Measurements from ENCODE around the gene APOO.
A peak's percentile ranks its signal among the peaks of the same experiment; 100 is the strongest.

The APOO gene

GRCh38 chrX:23803931-23804381 is 103.8 kb downstream of the APOO start:
- Mint-ChIP-seq H3K4me3 (no peak overlapping the region), H3K36me3 (ENCODE audit: insufficient read depth) (peaks cover 1% of the 10 kb centered on the region), H3K9me3 (no peaks in the 10 kb centered on the region), H3K4me1 (no peaks in the 10 kb centered on the region), H3K27me3 (no peaks in the 10 kb centered on the region), H3K27ac (ENCODE audit: low read depth) (no peak overlapping the region)
- DNase-seq (ENCODE audit: low spot score in 2 of 2) (no peak), ATAC-seq (replicated peaks; ENCODE audit: extremely low read depth, poor library complexity, severe bottlenecking) (no peak)

- H3K4me3 Mint-ChIP-seq, result no peak overlapping the region
- H3K36me3 Mint-ChIP-seq (ENCODE audit: insufficient read depth), result peaks cover 1% of the 10 kb centered on the region
- no peak for DNase-seq (ENCODE audit: low spot score in 2 of 2)
- no peak overlapping the region for H3K27ac Mint-ChIP-seq (ENCODE audit: low read depth)
- no peaks in the 10 kb centered on the region for H3K27me3 Mint-ChIP-seq
- H3K4me1 Mint-ChIP-seq, result no peaks in the 10 kb centered on the region
- no peaks in the 10 kb centered on the region for H3K9me3 Mint-ChIP-seq
- ATAC-seq (replicated peaks; ENCODE audit: extremely low read depth, poor library complexity, severe bottlenecking), result no peak
Observed at GRCh38 chrX:23802431-23802830, 105.3 kb downstream of the APOO start.

DNA sequence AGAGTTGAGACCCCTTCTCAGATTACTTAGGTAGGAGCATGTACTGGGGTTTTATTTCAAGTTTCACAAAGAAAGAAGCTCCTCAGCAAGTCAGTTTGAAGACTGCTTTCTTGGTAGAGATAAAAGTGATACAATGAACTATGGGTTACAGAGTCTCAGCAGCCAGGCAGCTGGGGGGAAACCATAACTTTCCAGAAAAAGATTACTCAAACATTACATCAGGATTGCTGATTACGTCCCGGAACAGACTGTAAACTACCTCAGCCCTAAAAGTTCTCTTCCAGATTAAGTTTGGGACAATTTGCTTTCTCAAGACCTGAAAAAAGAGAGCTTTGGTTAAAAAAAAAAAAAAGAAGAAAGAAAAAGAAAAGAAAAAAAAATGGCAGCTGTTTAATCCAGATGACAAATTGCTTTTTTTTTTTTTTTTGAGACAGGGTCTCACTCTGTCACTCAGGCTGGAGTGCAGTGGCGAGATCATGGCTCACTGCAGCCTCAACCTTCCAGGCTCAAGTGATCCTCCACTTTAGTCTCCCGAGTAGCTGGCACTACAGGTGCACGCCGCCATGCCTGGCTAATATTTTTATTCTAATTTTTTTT is 108.2 kb downstream of the APOO start:
- no peak overlapping the region for H3K4me3 Mint-ChIP-seq
- no peak overlapping the region for H3K27ac Mint-ChIP-seq (ENCODE audit: low read depth)
- H3K27me3 Mint-ChIP-seq, result no peaks in the 10 kb centered on the region
- ATAC-seq (replicated peaks; ENCODE audit: extremely low read depth, poor library complexity, severe bottlenecking) (no peak), DNase-seq (ENCODE audit: low spot score in 2 of 2) (no peak)
- H3K9me3 Mint-ChIP-seq, result no peaks in the 10 kb centered on the region
- no peaks in the 10 kb centered on the region for H3K36me3 Mint-ChIP-seq (ENCODE audit: insufficient read depth)
- no peaks in the 10 kb centered on the region for H3K4me1 Mint-ChIP-seq

DNA sequence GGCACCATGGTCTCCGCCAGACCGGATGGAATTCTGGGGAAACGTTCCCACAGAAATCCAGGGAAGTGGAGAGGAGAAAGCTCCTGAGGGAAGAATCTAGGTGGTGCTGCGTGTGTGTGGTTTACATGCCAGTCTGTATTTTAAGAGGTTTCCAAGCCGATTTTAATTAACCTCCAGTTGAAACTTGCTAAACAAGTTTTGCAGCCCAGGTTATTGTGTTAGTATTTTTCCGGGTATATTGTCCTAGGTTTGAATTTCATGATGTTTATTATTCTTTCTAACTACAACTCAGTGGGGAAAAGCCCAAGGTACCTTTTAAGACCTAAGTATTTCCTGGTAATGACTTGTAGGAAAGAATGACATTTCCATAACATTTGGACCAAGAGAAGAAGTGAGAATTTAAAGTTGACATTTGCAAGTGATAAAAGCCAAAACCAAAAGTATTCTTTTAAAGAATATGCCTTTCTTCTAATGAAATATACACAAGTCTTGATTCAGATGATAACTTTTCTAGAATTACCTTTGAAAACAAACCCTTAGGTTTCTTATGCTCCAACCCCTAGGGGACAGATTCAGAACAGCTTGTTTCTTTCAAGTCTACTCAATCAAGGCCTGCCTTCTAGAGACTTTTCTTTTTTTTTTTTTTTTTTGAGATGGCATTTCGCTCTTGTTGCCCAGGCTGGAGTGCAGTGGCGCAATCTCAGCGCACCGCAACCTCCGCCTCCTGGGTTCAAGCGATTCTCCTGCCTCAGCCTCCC is 110.2 kb downstream of the APOO start:
- no peak for DNase-seq (ENCODE audit: low spot score in 2 of 2)
- ATAC-seq (replicated peaks; ENCODE audit: extremely low read depth, poor library complexity, severe bottlenecking), result no peak
- H3K27me3 Mint-ChIP-seq, result no peaks in the 10 kb centered on the region
- no peaks in the 10 kb centered on the region for H3K9me3 Mint-ChIP-seq
- no peaks in the 10 kb centered on the region for H3K36me3 Mint-ChIP-seq (ENCODE audit: insufficient read depth)
- H3K27ac Mint-ChIP-seq (ENCODE audit: low read depth), result no peak overlapping the region
- no peaks in the 10 kb centered on the region for H3K4me1 Mint-ChIP-seq
- no peak overlapping the region for H3K4me3 Mint-ChIP-seq

GRCh38 chrX:23795221-23795620 is 112.5 kb downstream of the APOO start:
- no peak for DNase-seq (ENCODE audit: low spot score in 2 of 2)
- no peaks in the 10 kb centered on the region for H3K9me3 Mint-ChIP-seq
- H3K4me1 Mint-ChIP-seq, result no peaks in the 10 kb centered on the region
- H3K27ac Mint-ChIP-seq (ENCODE audit: low read depth), result no peak overlapping the region
- no peaks in the 10 kb centered on the region for H3K36me3 Mint-ChIP-seq (ENCODE audit: insufficient read depth)
- H3K27me3 Mint-ChIP-seq, result no peaks in the 10 kb centered on the region
- no peak overlapping the region for H3K4me3 Mint-ChIP-seq
- no peak for ATAC-seq (replicated peaks; ENCODE audit: extremely low read depth, poor library complexity, severe bottlenecking)

GRCh38 chrX:23792861-23793553 is 114.7 kb downstream of the APOO start:
- H3K9me3 Mint-ChIP-seq, result no peaks in the 10 kb centered on the region
- no peak for DNase-seq (ENCODE audit: low spot score in 2 of 2)
- H3K36me3 Mint-ChIP-seq (ENCODE audit: insufficient read depth), result no peaks in the 10 kb centered on the region
- ATAC-seq (replicated peaks; ENCODE audit: extremely low read depth, poor library complexity, severe bottlenecking), result no peak
- H3K4me3 Mint-ChIP-seq, result no peak overlapping the region
- H3K27ac Mint-ChIP-seq (ENCODE audit: low read depth), result no peak overlapping the region
- H3K4me1 Mint-ChIP-seq, result no peaks in the 10 kb centered on the region
- no peaks in the 10 kb centered on the region for H3K27me3 Mint-ChIP-seq

DNA sequence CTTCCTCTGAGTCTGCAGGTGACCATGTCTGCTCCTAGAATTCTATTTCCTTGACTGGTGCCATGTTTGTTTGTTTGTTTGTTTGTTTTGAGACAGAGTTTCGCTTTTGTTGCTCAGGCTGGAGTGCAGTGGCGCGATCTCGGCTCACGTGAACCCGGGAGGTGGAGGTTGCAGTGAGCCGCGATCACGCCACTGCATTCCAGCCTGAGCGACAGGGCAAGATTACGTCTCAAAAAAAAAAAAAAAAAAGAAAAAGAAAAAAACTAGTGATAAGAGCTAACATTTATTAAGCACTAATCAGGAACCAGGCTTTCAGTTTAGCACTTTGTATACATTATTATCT is 117.6 kb downstream of the APOO start:
- Mint-ChIP-seq H3K4me3 (no peak overlapping the region), H3K4me1 (peaks cover 3% of the 10 kb centered on the region), H3K36me3 (ENCODE audit: insufficient read depth) (peaks cover 10% of the 10 kb centered on the region), H3K27ac (ENCODE audit: low read depth) (no peak overlapping the region), H3K9me3 (no peaks in the 10 kb centered on the region), H3K27me3 (no peaks in the 10 kb centered on the region)
- DNase-seq (ENCODE audit: low spot score in 2 of 2) (no peak), ATAC-seq (replicated peaks; ENCODE audit: extremely low read depth, poor library complexity, severe bottlenecking) (no peak)

- peaks cover 6% of the 10 kb centered on the region for H3K4me1 Mint-ChIP-seq
- no peak overlapping the region for H3K27ac Mint-ChIP-seq (ENCODE audit: low read depth)
- no peaks in the 10 kb centered on the region for H3K9me3 Mint-ChIP-seq
- DNase-seq (ENCODE audit: low spot score in 2 of 2), result no peak
- H3K27me3 Mint-ChIP-seq, result no peaks in the 10 kb centered on the region
- no peak overlapping the region for H3K4me3 Mint-ChIP-seq
- ATAC-seq (replicated peaks; ENCODE audit: extremely low read depth, poor library complexity, severe bottlenecking), result no peak
- peaks cover 16% of the 10 kb centered on the region for H3K36me3 Mint-ChIP-seq (ENCODE audit: insufficient read depth)
Observed at GRCh38 chrX:23789386-23790154, 118.2 kb downstream of the APOO start.

DNA sequence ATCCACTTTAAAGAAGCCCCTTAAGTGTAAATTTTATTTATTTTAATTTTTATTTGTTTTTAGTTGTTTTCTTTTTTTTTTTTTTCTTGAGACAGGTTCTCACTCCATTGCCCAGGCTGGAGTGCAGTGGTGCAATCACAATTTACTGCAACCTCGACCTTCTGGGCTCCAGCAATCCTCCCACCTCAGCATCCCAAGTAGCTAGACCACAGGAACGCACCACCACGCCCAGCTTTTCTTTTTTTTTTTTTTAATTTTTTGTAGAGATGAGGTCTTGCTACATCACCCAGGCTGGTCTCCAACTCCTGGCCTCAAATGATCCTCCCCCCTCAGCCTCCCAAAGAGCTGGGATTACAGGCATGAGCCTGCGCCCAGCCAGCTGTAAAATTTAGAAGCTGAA is 118.8 kb downstream of the APOO start:
- no peak for ATAC-seq (replicated peaks; ENCODE audit: extremely low read depth, poor library complexity, severe bottlenecking)
- Mint-ChIP-seq H3K4me3 (no peak overlapping the region), H3K27ac (ENCODE audit: low read depth) (no peak overlapping the region), H3K27me3 (no peaks in the 10 kb centered on the region), H3K9me3 (no peaks in the 10 kb centered on the region), H3K4me1 (peaks cover 12% of the 10 kb centered on the region), H3K36me3 (ENCODE audit: insufficient read depth) (peaks cover 22% of the 10 kb centered on the region)
- DNase-seq (ENCODE audit: low spot score in 2 of 2), result no peak

GRCh38 chrX:23788521-23788920 is 119.2 kb downstream of the APOO start:
- DNase-seq (ENCODE audit: low spot score in 2 of 2) (no peak), ATAC-seq (replicated peaks; ENCODE audit: extremely low read depth, poor library complexity, severe bottlenecking) (no peak)
- Mint-ChIP-seq H3K27ac (ENCODE audit: low read depth) (no peak overlapping the region), H3K36me3 (ENCODE audit: insufficient read depth) (peaks cover 26% of the 10 kb centered on the region), H3K4me3 (no peak overlapping the region), H3K9me3 (no peaks in the 10 kb centered on the region), H3K4me1 (peaks cover 16% of the 10 kb centered on the region), H3K27me3 (no peaks in the 10 kb centered on the region)

DNA sequence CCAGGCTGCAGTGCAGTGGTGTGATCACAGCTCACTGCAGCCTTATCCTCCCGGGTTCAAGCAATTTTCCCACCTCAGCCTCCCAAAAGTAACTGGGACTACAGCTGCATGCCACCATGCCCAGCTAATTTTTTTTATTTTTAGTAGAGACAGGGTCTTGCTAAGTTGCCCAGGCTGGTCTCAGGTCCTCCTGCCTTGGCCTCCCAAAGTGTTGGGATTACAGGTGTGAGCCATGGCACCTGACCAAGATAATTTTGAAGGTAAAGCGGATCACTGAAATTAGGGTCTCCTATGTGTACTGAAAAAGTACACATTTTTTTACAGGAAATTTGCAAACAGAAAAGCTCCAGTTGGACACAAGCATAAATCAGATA is 120.0 kb downstream of the APOO start:
- ATAC-seq (replicated peaks; ENCODE audit: extremely low read depth, poor library complexity, severe bottlenecking), result no peak
- no peaks in the 10 kb centered on the region for H3K9me3 Mint-ChIP-seq
- H3K4me1 Mint-ChIP-seq, result peaks cover 18% of the 10 kb centered on the region
- no peaks in the 10 kb centered on the region for H3K27me3 Mint-ChIP-seq
- no peak overlapping the region for H3K27ac Mint-ChIP-seq (ENCODE audit: low read depth)
- no peak overlapping the region for H3K4me3 Mint-ChIP-seq
- DNase-seq (ENCODE audit: low spot score in 2 of 2), result no peak
- H3K36me3 Mint-ChIP-seq (ENCODE audit: insufficient read depth), result peaks cover 33% of the 10 kb centered on the region

DNA sequence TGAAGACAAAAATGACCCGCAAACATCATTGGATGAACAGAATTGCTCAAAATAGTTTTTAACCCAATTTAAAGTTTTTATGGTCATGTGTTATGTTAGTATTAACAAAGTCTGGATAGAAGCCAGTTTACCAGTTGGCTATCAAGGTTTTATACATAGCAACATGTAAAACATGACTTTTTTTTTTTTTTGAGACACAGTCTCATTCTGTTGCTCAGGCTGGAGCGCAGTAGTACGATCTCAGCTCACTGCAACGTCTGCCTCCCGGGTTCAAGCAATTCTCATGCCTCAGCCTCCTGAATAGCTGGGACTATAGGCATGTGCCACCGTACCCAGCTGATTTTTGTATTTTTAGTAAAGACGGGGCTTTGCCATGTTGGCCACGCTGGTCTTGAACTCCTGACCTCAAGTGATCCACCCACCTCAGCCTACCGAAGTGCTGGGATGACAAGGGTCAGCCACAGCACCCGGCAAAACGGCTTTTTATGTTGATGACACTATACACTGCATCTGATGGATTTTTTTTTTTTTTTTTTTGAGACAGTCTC is 121.4 kb downstream of the APOO start:
- no peak for DNase-seq (ENCODE audit: low spot score in 2 of 2)
- Mint-ChIP-seq H3K36me3 (ENCODE audit: insufficient read depth) (peaks cover 40% of the 10 kb centered on the region), H3K4me1 (peaks cover 27% of the 10 kb centered on the region), H3K27ac (ENCODE audit: low read depth) (peak overlapping the region; percentile 41), H3K9me3 (no peaks in the 10 kb centered on the region), H3K27me3 (no peaks in the 10 kb centered on the region), H3K4me3 (no peak overlapping the region)
- no peak for ATAC-seq (replicated peaks; ENCODE audit: extremely low read depth, poor library complexity, severe bottlenecking)

All from central memory CD8-positive, alpha-beta T cell (primary cell).